Ovary (tissue), 3 donors: ENCODE measurements around the gene CHRM1.

ENCODE experiments used
- CTCF ChIP-seq, 3 donors: fragments of 450-650 bp in 2 of 3; fragments of 200-600 bp in 1 of 3; IDR thresholded peaks; one replicate each; pipeline versions ENCODE4 v1.5.1 to v1.8.0; 2016 to 2022; ENCODE audit warnings: antibody characterized with exemption in 3 of 3, mild to moderate bottlenecking in 1 of 3
- POLR2A ChIP-seq: fragments of 450-650 bp; IDR thresholded peaks from one replicate; pipeline ENCODE4 v1.6.1; 2017; ENCODE audit warnings: antibody characterized with exemption, mild to moderate bottlenecking, moderate library complexity
- donor health status: DM: no; HTN: no; CAD: no.

GRCh38 chr11:62874851-62875250 is 46.3 kb downstream of the CHRM1 start:
- TF ChIP-seq CTCF (IDR thresholded peaks at IDR 0.05), result no peak
- no peak for TF ChIP-seq POLR2A
